H1 (cell line): ENCODE data around the gene NEDD4L. TPM values are rescaled to one million over a fixed set of nuclear protein-coding genes. Genes with fewer than 3 reads are reported as not detected.

ENCODE experiments used
- CTCF ChIA-PET: fragments of 300-600 bp; sonication (Branson Sonifier 250); formaldehyde crosslinking; loops from one replicate; lab custom pipeline; 2021; ENCODE audit not compliant: partially characterized antibody; lab: Charles Lee
- POLR2A ChIA-PET: fragments of 300-600 bp; sonication (Branson Sonifier 250); formaldehyde crosslinking; loops from one replicate; lab custom pipeline; 2021; ENCODE audit warnings: inconsistent platforms; ENCODE audit not compliant: partially characterized antibody; lab: Charles Lee
- DNase-seq, 2 experiments: peaks; one replicate each; pipeline versions ENCODE4 v3.0.0 to v3.0.0-alpha.2; 2010 to 2022; ENCODE audit warnings: low spot score in 2 of 2, low read depth in 1 of 2, mixed read lengths in 1 of 2
- FAIRE-seq: peaks from 2 replicates; lab custom pipeline; 2011; peaks lifted over from hg19 to GRCh38; lab: Jason Lieb, UNC
- H2AFZ ChIP-seq: 2 replicates; pipeline ENCODE4 v1.8.1; 2012; ENCODE audit warnings: low read length, inconsistent platforms
- H2AK5ac ChIP-seq: 2 replicates; pipeline ENCODE4 v1.6.1; 2013; ENCODE audit warnings: low read depth, low read length
- H2BK120ac ChIP-seq: replicated peaks from 2 replicates; pipeline ENCODE3; 2013; ENCODE audit warnings: low read depth, low read length, inconsistent platforms
- H2BK12ac ChIP-seq: 2 replicates; pipeline ENCODE4 v1.6.1; 2013; ENCODE audit warnings: low read depth, low read length
- H2BK15ac ChIP-seq: 2 replicates; pipeline ENCODE4 v1.6.1; 2013; ENCODE audit warnings: low read length
- H2BK20ac ChIP-seq: 2 replicates; pipeline ENCODE4 v1.6.1; 2013; ENCODE audit warnings: low read length
- H2BK5ac ChIP-seq: 2 replicates; pipeline ENCODE4 v1.6.1; 2013; ENCODE audit warnings: low read depth, low read length
- H3K14ac ChIP-seq: 2 replicates; pipeline ENCODE4 v1.6.1; 2013; ENCODE audit warnings: inconsistent platforms; ENCODE audit not compliant: insufficient read length
- H3K18ac ChIP-seq: 2 replicates; pipeline ENCODE4 v1.6.1; 2013; ENCODE audit warnings: low read length; ENCODE audit errors: extremely low read depth
- H3K23ac ChIP-seq: 2 replicates; pipeline ENCODE4 v1.6.1; 2013; ENCODE audit warnings: inconsistent platforms; ENCODE audit not compliant: insufficient read length
- H3K23me2 ChIP-seq: 2 replicates; pipeline ENCODE4 v1.6.1; 2013; ENCODE audit warnings: low read depth, low read length
- H3K27ac ChIP-seq: 2 replicates; pipeline ENCODE4 v1.6.1; 2011; ENCODE audit warnings: low read depth, low read length, inconsistent platforms
- H3K27me3 ChIP-seq, 4 experiments: replicated peaks in 1 of 4; 1 replicate in 1 of 4; 2 replicates in 3 of 4; pipeline versions ENCODE4 v1.6.1 to v1.8.1; 2011 to 2013; ENCODE audit warnings: low read length in 3 of 4, mild to moderate bottlenecking in 3 of 4, inconsistent platforms in 2 of 4, mixed read lengths in 2 of 4, moderate library complexity in 1 of 4; ENCODE audit not compliant: control insufficient read depth in 3 of 4, insufficient read depth in 3 of 4; ENCODE audit errors: extremely low read depth in 1 of 4
- H3K36me3 ChIP-seq, 4 experiments: 2 replicates each; pipeline versions ENCODE4 v1.6.1 to v1.8.1; 2011 to 2013; ENCODE audit warnings: mild to moderate bottlenecking in 4 of 4, low read length in 3 of 4, moderate library complexity in 2 of 4, control low read depth in 1 of 4, inconsistent platforms in 1 of 4; ENCODE audit not compliant: insufficient read depth in 4 of 4, control insufficient read depth in 2 of 4
- H3K4ac ChIP-seq: replicated peaks from 2 replicates; pipeline ENCODE3; 2013; ENCODE audit warnings: low read length, low read depth, mixed read lengths, inconsistent platforms; ENCODE audit not compliant: insufficient read length
- H3K4me1 ChIP-seq, 4 experiments: replicated peaks in 1 of 4; 1 replicate in 1 of 4; 2 replicates in 3 of 4; pipeline versions ENCODE4 v1.6.1 to v1.8.1; 2011 to 2013; ENCODE audit warnings: low read length in 3 of 4, inconsistent platforms in 2 of 4, mixed read lengths in 1 of 4; ENCODE audit not compliant: insufficient read depth in 4 of 4, control insufficient read depth in 3 of 4
- H3K4me2 ChIP-seq, 2 experiments: 2 replicates each; pipeline versions ENCODE4 v1.6.1 to v1.8.1; 2011 to 2013; ENCODE audit warnings: low read depth in 2 of 2, low read length in 2 of 2, control low read depth in 1 of 2, inconsistent platforms in 1 of 2, mild to moderate bottlenecking in 1 of 2; ENCODE audit not compliant: insufficient read depth in 1 of 2
- H3K4me3 ChIP-seq, 4 experiments: fragments of 200-600, 300-600 bp in 1 of 4; sonication (generic), shearing (Covaris generic), sonication (Bioruptor Twin) in 1 of 4; 2 replicates each; pipeline versions ENCODE4 v1.5.1 to v1.8.1; 2011 to 2016; ENCODE audit warnings: low read length in 4 of 4, low read depth in 3 of 4, control low read depth in 2 of 4, inconsistent platforms in 2 of 4, mild to moderate bottlenecking in 2 of 4, mixed read lengths in 1 of 4, moderate library complexity in 1 of 4; ENCODE audit not compliant: insufficient read depth in 2 of 4; ENCODE audit errors: extremely low read depth in 1 of 4
- H3K56ac ChIP-seq: replicated peaks from 2 replicates; pipeline ENCODE3; 2013; ENCODE audit warnings: low read depth, mild to moderate bottlenecking, mixed read lengths, low read length, inconsistent platforms; ENCODE audit not compliant: insufficient read length
- H3K79me1 ChIP-seq: 2 replicates; pipeline ENCODE4 v1.6.1; 2013; ENCODE audit warnings: low read depth, low read length, control low read depth
- H3K79me2 ChIP-seq, 2 experiments: 2 replicates each; pipeline versions ENCODE4 v1.6.1 to v1.8.1; 2012 to 2013; ENCODE audit warnings: low read length in 2 of 2, mild to moderate bottlenecking in 2 of 2, inconsistent platforms in 1 of 2; ENCODE audit not compliant: insufficient read depth in 2 of 2, control insufficient read depth in 1 of 2
- H3K9ac ChIP-seq, 4 experiments: replicated peaks in 1 of 4; 1 replicate in 1 of 4; 2 replicates in 3 of 4; pipeline versions ENCODE4 v1.6.1 to v1.8.1; 2011 to 2013; ENCODE audit warnings: low read depth in 3 of 4, low read length in 3 of 4, control low read depth in 2 of 4, mild to moderate bottlenecking in 2 of 4, moderate library complexity in 2 of 4, inconsistent platforms in 1 of 4; ENCODE audit errors: extremely low read depth in 1 of 4
- H3K9me3 ChIP-seq, 2 experiments: 2 replicates each; pipeline versions ENCODE4 v1.6.1 to v1.8.1; 2012 to 2013; ENCODE audit warnings: mild to moderate bottlenecking in 2 of 2, moderate library complexity in 2 of 2, control low read depth in 1 of 2, inconsistent platforms in 1 of 2, low read depth in 1 of 2, low read length in 1 of 2, mixed read lengths in 1 of 2; ENCODE audit not compliant: insufficient read depth in 2 of 2
- H4K20me1 ChIP-seq, 2 experiments: replicated peaks in 1 of 2; 2 replicates each; pipeline versions ENCODE3 to v1.8.1; 2011 to 2013; ENCODE audit warnings: inconsistent platforms in 2 of 2, low read length in 2 of 2, mild to moderate bottlenecking in 1 of 2; ENCODE audit not compliant: insufficient read depth in 2 of 2, control insufficient read depth in 1 of 2
- H4K5ac ChIP-seq: 2 replicates; pipeline ENCODE4 v1.6.1; 2013; ENCODE audit warnings: low read length, low read depth, mixed read lengths, inconsistent platforms; ENCODE audit not compliant: insufficient read length
- H4K8ac ChIP-seq: 2 replicates; pipeline ENCODE4 v1.8.0; 2013; ENCODE audit warnings: mild to moderate bottlenecking, moderate library complexity, low read length, inconsistent platforms; ENCODE audit not compliant: insufficient read depth; ENCODE audit errors: extremely low read depth
- H4K91ac ChIP-seq: replicated peaks from 2 replicates; pipeline ENCODE3; 2013; ENCODE audit warnings: low read length, mixed read lengths, inconsistent platforms; ENCODE audit not compliant: insufficient read length
- CTBP2 ChIP-seq: IDR thresholded peaks from 2 replicates; pipeline ENCODE4 v1.7.0; 2011; ENCODE audit warnings: borderline replicate concordance, mild to moderate bottlenecking, moderate library complexity, mixed read lengths, low read length; ENCODE audit not compliant: insufficient read depth, insufficient read length
- KDM4A ChIP-seq: IDR thresholded peaks from one replicate; pipeline ENCODE4 v1.7.1; 2012; ENCODE audit warnings: low read depth, mild to moderate bottlenecking, moderate library complexity, low read length, inconsistent platforms; ENCODE audit not compliant: severe bottlenecking
- RAD21 ChIP-seq, 2 experiments: IDR thresholded peaks in 1 of 2; conservative IDR thresholded peaks in 1 of 2; 2 replicates each; pipeline ENCODE4 v1.6.1; 2011; ENCODE audit warnings: low read depth in 2 of 2, low read length in 2 of 2, improper control_type of control experiment in 1 of 2, inconsistent platforms in 1 of 2, mild to moderate bottlenecking in 1 of 2, moderate library complexity in 1 of 2
- SRF ChIP-seq: IDR thresholded peaks from 2 replicates; pipeline ENCODE4 v1.6.1; 2011; ENCODE audit warnings: mild to moderate bottlenecking, low read depth, low read length, moderate library complexity
- YY1 ChIP-seq: IDR thresholded peaks from 2 replicates; pipeline ENCODE4 v1.6.1; 2011; ENCODE audit warnings: low read depth, mild to moderate bottlenecking, low read length
- WGBS, 2 experiments: shearing (Covaris generic) in 1 of 2; methylation state at CpG; one replicate each; pipeline versions ENCODE4 v1.1.6 to v1.1.7; 2013 to 2015; ENCODE audit warnings: low lambda C conversion rate in 2 of 2, mixed read lengths in 2 of 2, inconsistent platforms in 1 of 2, low coverage in 1 of 2, missing lambda C conversion rate in 1 of 2; ENCODE audit not compliant: insufficient replicate concordance in 2 of 2, insufficient coverage in 1 of 2, insufficient read length in 1 of 2; ENCODE audit errors: extremely low coverage in 1 of 2, missing lambda C conversion rate in 1 of 2; 5-methylcytosine and 5-hydroxymethylcytosine counted together
- long read RNA-seq, 2 experiments: library from RNA in 1 of 2; library from capped mRNA in 1 of 2; stranded (forward); transcript quantifications; one replicate each; pipeline ENCODE4 v2.0.0, GENCODE V29; 2021; ENCODE audit warnings: inconsistent platforms in 1 of 2
- polyA minus RNA-seq, 3 experiments: library from RNA; depleted of rRNA, polyadenylated mRNA; stranded (reverse); fragments of >200 nt; gene quantifications; 1 replicate in 2 of 3; 2 replicates in 1 of 3; pipeline ENCODE4 v1.2.3, GENCODE V29; 2011
- polyA plus RNA-seq, 7 experiments: library from polyadenylated mRNA; depleted of rRNA in 3 of 7; stranded (reverse) in 5 of 7; unstranded in 2 of 7; fragments of >200 nt in 5 of 7; fragments of 200-250 nt in 2 of 7; gene quantifications; 1 replicate in 5 of 7; 2 replicates in 1 of 7; 4 replicates in 1 of 7; pipeline versions ENCODE4 v1.2.1 to v1.2.3, GENCODE V29; 2011 to 2013; ENCODE audit warnings: missing spikeins in 2 of 7, mixed read lengths in 2 of 7
- total RNA-seq: library from RNA; stranded (reverse); fragmentation: NEBNext Ultra II Directional; extraction: Animal tissue kit (Norgen Biotek cat#: 25700); gene quantifications from 2 replicates; pipeline ENCODE4 v1.2.1, GENCODE V29; 2021
- TF ChIP-seq, protein P1 (sequence below): IDR thresholded peaks from 2 replicates; pipeline ENCODE4 v1.6.1; 2012; ENCODE audit warnings: inconsistent platforms

The NEDD4L gene
- total RNA-seq (63.4 and 69.8 TPM in 2 replicates), polyA plus RNA-seq (2011; rRNA removed) (37.3 and 53.0 TPM in 2 replicates), polyA minus RNA-seq (2011; rRNA and poly(A)+ RNA removed) (77.2 and 91.8 TPM in 2 replicates)
- polyA plus RNA-seq (2011; cell fraction: cytosol; rRNA removed): 35.7 TPM
- 112 TPM for polyA plus RNA-seq (2011; cell fraction: nucleus; rRNA removed)
- polyA plus RNA-seq (2012, experiment 1 of 2): 49.0 to 66.6 TPM (median 55.2 TPM) in 4 replicates
- polyA plus RNA-seq (2012, experiment 2 of 2): 14.1 TPM
- 60.0 TPM for polyA plus RNA-seq (2013, experiment 1 of 2)
- 63.7 TPM for polyA plus RNA-seq (2013, experiment 2 of 2)
- 35.2 TPM for polyA minus RNA-seq (2011; cell fraction: cytosol; rRNA and poly(A)+ RNA removed)
- polyA minus RNA-seq (2011; cell fraction: nucleus; rRNA and poly(A)+ RNA removed): 128 TPM
- long read RNA-seq, experiment 1, full-length matches to known transcripts: 5 of 45 reads
- long read RNA-seq, experiment 1, partial matches to known transcripts: 22 of 45 reads
- long read RNA-seq, experiment 1, other reads (novel, unspliced or antisense): 18 of 45 reads
- long read RNA-seq, experiment 2, partial matches to known transcripts: 3 of 5 reads
- long read RNA-seq, experiment 2, other reads (novel, unspliced or antisense): 2 of 5 reads

- WGBS, 2 experiments: 3% methylated on average over 23 of the region's 91 CpGs; no CpG with 5 or more reads in 1 of the 2 experiments
- peak in 1 of 2 experiments; percentile 87 for DNase-seq
- no peak for FAIRE-seq
- H3K27me3 ChIP-seq: no peaks in the 10 kb centered on the region; a peak in 1 of 7 replicates
- H3K4me1 ChIP-seq: peaks cover 3 to 7% (median 5%) of the 10 kb centered on the region in 4 experiments; a peak in 5 of 7 replicates
- no peak within 1 kb of the TSS for H4K91ac ChIP-seq
- no peak within 1 kb of the TSS for H3K23ac ChIP-seq
- no peaks in the 10 kb centered on the region for H3K9me3 ChIP-seq
- H2BK15ac ChIP-seq: no peak within 1 kb of the TSS
- H4K8ac ChIP-seq: peak within 1 kb of the TSS; percentile 51; the same call in 1 of the 2 replicates
- peak within 1 kb of the TSS; percentile 56 for H3K56ac ChIP-seq
- peak within 1 kb of the TSS; percentile 16 for H4K5ac ChIP-seq
- no peak within 1 kb of the TSS for H2BK20ac ChIP-seq
- H4K20me1 ChIP-seq: peaks cover 7 to 8% of the 10 kb centered on the region in 2 experiments
- no peaks in the 10 kb centered on the region; the same call in 1 of the 2 replicates for H3K79me1 ChIP-seq
- peak within 1 kb of the TSS; percentile 45 for H2BK5ac ChIP-seq
- no peak within 1 kb of the TSS for H3K4ac ChIP-seq
- peaks cover 7 to 25% of the 10 kb centered on the region in 2 experiments for H3K79me2 ChIP-seq
- H3K36me3 ChIP-seq: no peaks in the 10 kb centered on the region
- CTCF ChIA-PET: interaction anchor here (0.6 to 3.8 kb wide), 44 partner anchors 9 to 735 kb away, joined by 3 to 63 read pairs (median 5); no protein-coding TSS in a partner anchor
- peak within 1 kb of the TSS; percentile 26 to 68 (median 50); a peak in 6 of 7 replicates for H3K9ac ChIP-seq
- peak within 1 kb of the TSS; percentile 53; the same call in 1 of the 2 replicates for H3K27ac ChIP-seq
- H3K18ac ChIP-seq: peak within 1 kb of the TSS; percentile 86; the same call in 1 of the 2 replicates
- peak within 1 kb of the TSS; percentile 89 to 90 for H3K4me2 ChIP-seq
- H3K4me3 ChIP-seq: peak within 1 kb of the TSS; percentile 73 to 99 (median 84)
- POLR2A ChIA-PET: interaction anchor here (0.6 to 1.4 kb wide), 6 partner anchors 11 to 129 kb away, joined by 3 to 9 read pairs (median 3); no protein-coding TSS in a partner anchor
- no peak within 1 kb of the TSS for H2BK120ac ChIP-seq
- no peak within 1 kb of the TSS; the same call in 1 of the 2 replicates for H2BK12ac ChIP-seq
- peaks cover 6% of the 10 kb centered on the region for H3K23me2 ChIP-seq
- H2AFZ ChIP-seq: peak within 1 kb of the TSS; percentile 82; the same call in 1 of the 2 replicates
- H2AK5ac ChIP-seq: no peak within 1 kb of the TSS
- H3K14ac ChIP-seq: no peak within 1 kb of the TSS
- peak; percentile 91 to 93 for TF ChIP-seq RAD21 (IDR thresholded peaks at IDR 0.05 in 1 of 2, conservative IDR thresholded peaks at IDR 0.05 in 1 of 2; ENCODE audit: low read depth in 2 of 2, low read length in 2 of 2)
- TF ChIP-seq, protein P1, sequence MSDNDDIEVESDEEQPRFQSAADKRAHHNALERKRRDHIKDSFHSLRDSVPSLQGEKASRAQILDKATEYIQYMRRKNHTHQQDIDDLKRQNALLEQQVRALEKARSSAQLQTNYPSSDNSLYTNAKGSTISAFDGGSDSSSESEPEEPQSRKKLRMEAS: 0 out of 2 replicates have a peak, but pooled peaks have one; percentile 25
- TF ChIP-seq SRF: no peak
- peak; percentile 9 for TF ChIP-seq KDM4A
- TF ChIP-seq YY1: peak; percentile 61; the same call in 1 of the 2 replicates
- peak; percentile 26 for TF ChIP-seq CTBP2
Observed at GRCh38 chr18:58043491-58044369, at the start of gene NEDD4L. Gene NEDD4L, plus strand, starts transcription at chr18:58044226. Its CDS starts 435 bp downstream, at chr18:58044661.
